IPS-NIHi7 (cell line): ENCODE results near the gene DFFB.

Experiments
- DNase-seq: peaks from one replicate; pipeline ENCODE4 v3.0.0; 2012; ENCODE audit warnings: mixed read lengths; ENCODE audit errors: extremely low spot score

DFFB gene

DNA sequence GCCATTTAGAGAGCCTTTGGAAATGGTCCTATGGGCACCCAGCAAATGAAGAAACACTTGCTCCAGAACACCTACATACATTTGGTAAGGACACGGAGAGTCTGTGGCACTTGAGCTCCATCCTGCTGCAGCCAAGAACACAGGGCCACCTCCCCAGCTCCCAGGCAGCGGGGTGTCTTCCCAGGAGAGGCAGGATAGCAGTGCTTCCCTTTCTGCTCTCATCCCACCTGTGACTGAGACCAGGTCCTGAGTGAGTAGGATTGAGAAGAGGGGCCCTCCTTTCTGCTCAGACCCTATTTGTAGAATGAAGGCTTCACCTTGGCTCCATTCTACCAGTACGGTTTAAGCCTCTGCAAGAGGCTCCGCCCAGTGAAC lies 38.7 kb downstream of the DFFB start:
- no peak for DNase-seq

- DNase-seq = no peak
These were observed 39.2 kb downstream of the DFFB start for GRCh38 chr1:3896396-3897000.

- DNase-seq = no peak
These were observed 41.1 kb downstream of the DFFB start for GRCh38 chr1:3898475-3898735.

- DNase-seq = peak; percentile 70
These were observed 41.9 kb downstream of the DFFB start for GRCh38 chr1:3898994-3899753.

GRCh38 chr1:3899754-3900149 lies 42.5 kb downstream of the DFFB start:
- no peak for DNase-seq

DNA sequence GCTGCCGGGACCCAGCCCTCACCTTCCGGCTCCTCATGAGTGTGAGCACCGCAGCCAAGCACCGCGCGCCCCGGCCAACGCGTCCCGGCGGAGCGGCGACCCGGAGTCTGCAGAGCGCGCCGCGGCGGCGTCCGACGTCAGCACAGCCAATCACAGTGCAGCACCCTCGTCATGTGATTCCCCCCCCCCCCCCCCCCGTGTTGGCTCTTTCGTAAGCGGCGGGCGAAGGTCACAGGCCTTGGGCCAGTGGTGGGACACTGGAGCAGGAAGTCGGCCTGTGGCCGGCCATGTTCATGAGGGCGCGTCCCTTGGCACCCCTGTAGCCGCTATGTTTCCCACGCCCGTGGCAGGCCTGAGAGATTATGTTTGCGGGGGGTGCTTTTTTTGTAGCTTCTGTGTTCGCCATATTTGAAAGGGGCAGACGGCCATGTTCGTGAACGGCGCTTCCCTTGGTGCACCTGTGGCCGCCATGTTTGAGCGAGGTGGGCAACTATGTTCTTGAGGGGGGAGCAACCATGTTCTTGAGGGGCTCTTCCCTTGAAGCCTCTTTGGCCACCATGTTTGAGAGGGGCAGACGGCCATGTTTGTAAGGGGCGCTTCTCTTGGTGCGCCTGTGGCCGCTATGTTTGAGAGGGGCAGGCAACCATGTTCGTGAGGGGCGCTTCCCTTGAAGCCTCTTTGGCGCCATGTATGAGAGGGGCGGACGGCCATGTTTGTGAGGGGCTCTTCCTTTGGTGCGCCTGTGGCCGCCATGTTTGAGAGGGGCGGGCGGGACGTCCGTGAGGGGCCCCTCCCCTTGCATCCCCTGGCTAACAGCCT lies 43.1 kb downstream of the DFFB start, which contains the start of gene C1orf174:
TSS of gene C1orf174 (minus strand) at position 123 of the 819 bp plus-strand sequence. CDS start at position 37, 86 bp downstream.
- DNase-seq = peak; percentile 97

DNA sequence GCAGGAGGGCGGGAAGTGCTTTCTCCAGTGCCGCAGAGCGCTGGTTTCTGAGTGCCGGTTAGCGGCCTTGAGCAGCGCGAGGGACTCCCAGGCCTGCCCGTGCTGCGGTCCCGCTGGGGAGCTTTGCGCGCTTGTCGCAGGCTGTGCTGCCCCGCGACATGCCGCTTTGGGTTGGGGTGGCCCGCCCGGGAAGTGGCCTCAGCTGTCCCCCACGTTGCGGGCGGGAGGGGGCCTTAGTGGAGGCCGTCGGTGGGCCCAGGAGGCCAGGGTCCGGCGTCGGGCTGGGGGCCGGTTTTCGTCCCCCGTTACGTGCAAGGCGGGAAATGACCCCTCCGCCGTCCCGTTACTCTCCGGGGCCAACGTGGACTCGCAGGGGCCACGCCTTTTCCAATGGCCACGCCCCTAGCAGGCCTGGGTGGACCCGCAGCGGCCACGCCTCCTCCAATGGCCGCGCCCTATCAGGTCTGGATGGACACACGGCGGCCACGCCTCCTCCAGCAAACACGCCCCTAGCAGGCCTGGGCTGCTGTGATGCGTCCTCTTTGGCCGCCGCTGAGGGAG lies 43.8 kb downstream of the DFFB start:
- DNase-seq = peak; percentile 98

DNA sequence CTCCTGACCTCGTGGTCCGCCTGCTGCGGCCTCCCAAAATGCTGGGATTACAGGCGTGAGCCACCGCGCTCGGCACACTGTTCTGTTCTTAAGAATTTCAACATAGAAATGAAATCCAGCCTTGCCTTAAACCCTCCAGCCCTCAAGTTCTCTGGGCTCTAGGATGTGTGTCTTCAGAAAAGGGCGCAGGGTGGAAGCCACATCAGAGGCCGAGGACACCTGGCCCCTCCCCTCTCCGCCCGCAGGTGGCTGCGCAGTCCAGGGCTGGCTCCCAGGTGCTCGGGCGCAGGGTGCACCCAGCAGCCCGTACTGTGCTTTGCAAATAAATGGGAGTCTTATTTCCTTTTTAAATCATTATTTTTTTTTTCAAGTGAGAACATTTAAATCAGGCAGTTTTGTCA lies 44.8 kb downstream of the DFFB start:
- DNase-seq = no peak

- no peak for DNase-seq
These were observed 45.4 kb downstream of the DFFB start for GRCh38 chr1:3902571-3903091.

GRCh38 chr1:3903141-3904005 lies 46.1 kb downstream of the DFFB start:
- no peak for DNase-seq

- DNase-seq = no peak
These were observed 46.9 kb downstream of the DFFB start for GRCh38 chr1:3904006-3904842.

DNA sequence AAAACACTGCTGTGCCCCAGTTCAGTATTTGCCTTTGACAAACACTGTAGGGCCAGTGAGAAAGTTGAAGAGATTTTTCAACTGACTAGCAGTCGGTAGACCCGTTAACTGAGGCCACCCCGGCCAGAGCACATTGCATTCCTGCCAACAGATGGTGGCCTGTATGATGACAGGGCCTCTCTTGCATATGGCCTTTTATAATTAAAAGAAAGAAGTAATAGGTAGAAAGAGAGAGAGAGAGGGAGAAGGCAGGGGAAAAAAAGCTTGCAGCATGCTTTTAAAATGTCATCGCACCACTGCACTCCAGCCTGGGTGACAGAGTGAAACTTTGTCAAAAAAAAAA lies 47.5 kb downstream of the DFFB start:
- no peak for DNase-seq

DNA sequence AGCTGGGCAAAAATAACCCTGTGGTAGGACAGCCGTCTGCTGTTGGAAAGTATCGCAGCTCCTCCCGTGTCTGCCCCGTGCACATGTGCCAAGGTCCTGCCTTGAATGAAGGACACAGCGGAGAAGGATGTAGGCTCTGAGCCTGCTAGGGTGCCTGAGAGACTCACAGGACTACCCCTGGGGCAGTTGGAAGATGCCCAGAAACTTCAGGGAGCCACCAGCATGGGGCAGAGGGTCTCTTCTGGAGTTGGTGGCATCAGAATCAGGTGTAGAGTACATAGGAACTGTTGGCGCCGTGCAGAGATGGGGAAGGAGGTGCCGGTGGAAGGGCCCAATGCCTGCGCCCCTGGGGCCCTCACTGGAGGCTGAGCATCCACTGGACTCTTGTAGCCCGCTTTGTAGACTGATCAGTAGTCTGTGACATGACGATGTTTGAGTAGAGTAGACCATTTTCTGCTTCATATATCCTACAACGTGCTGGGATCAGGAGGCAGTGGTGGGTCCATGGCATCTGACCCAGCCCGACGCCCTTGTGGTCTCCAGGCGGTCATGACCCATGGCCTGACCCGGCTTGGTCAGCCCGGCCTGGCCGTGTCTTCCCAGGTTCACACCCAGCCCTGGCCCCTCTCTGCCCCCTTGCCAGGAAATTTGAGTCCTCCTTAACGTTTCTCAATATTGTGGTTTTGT lies 48.1 kb downstream of the DFFB start:
- DNase-seq = no peak

- DNase-seq = no peak
These were observed 48.8 kb downstream of the DFFB start for GRCh38 chr1:3905953-3906671.

GRCh38 chr1:3906672-3907020 lies 49.4 kb downstream of the DFFB start:
- DNase-seq = no peak

DNA sequence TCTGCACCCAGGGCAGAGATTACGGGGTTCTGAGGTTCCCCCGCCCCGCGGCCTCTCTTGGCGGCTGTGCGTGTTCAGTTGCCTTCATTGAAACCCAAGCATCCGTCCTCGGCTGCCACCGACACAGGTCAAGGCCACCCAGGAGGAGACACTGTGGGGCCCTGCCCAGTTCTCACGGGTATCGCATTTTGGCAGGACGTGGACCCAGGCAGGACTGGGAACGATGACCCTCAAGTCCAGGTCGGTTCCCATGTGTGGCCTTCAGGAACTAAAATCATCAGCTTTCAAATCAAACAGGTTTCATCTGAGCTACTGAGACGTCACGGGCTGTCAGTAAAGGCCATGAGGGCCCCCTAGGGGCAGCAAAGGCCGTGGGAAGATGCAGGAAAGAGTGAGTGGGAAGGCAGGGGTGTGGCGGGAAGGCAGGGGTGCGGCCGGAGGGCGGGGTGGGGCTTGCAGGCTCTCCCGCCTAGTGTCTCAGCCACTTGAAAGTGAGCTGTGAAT lies 49.8 kb downstream of the DFFB start:
- DNase-seq = peak; percentile 48

DNA sequence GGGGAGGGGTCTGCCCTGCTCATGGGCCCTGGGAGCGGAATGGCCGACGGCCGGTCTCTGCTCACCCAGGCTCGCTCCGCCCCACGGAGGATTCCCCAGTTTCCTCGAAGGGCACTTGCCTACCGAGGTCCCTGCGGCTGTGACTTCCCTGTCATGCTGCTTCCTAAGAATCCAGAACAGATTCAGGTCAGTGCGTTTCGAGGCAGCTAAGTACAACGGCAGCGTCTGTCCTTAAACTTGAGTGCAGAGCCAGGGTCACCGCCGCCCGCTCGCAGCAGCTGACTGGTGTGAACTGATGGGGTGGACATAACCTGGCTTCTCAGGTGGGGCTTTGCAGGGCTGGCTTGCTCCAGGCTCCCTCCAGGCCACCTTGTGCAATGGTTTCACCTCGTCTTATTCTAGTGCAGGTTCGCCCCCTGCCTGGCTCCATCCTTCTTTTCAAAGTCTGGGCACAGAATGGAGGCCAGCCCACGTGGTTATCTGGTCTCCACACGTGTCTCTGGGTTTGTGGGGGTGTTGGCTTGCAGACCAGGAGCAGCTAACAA lies 50.4 kb downstream of the DFFB start:
- no peak for DNase-seq

DNA sequence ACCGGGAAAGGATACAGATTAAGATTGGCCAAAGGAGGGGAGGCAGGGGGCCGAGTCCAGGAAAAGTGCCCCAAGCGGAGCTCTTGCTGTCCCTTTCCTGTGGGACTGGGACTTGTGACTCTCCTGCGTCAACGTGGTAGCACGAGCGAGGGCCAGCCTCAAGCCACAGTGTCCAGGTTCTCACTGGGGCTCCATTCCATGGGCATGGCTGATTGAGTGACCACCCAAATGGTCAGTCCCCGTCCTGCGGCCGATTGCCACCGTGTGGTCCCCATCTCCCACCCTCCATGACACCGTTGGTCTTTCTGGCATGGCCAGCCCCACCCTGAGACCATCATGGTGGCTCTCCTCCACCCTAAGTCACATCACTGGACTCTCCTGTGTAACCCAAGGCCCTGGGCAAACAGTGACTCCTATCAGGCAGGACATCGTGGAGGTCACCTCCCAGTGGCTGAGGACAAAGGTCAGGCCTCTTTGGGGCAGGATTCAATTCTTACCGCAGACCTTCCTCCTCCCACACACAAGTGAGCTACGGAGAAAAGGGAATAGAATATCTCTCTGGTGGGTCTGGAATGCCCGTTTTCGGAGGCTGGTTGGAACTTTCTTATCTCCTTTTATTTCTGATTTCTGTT lies 51.7 kb downstream of the DFFB start:
- no peak for DNase-seq
